Liver (tissue), 9 donors: ENCODE results near the gene TTC38. TPM values are rescaled to one million over a fixed set of nuclear protein-coding genes. Genes with fewer than 3 reads are reported as not detected.

Experiments used
- DNase-seq: peaks from one replicate; pipeline ENCODE4 v3.0.0-alpha.2; 2017; ENCODE audit warnings: low spot score
- H3K27ac ChIP-seq, 2 donors: one replicate each; pipeline ENCODE4 v1.7.0; 2013; ENCODE audit warnings: inconsistent platforms in 2 of 2, low read length in 2 of 2, control low read depth in 1 of 2, low read depth in 1 of 2, mild to moderate bottlenecking in 1 of 2
- H3K27me3 ChIP-seq, 4 donors: one replicate each; pipeline versions ENCODE4 v1.6.1 to v1.7.0; 2013; ENCODE audit warnings: low read length in 3 of 4, inconsistent platforms in 1 of 4, mild to moderate bottlenecking in 1 of 4, moderate library complexity in 1 of 4; ENCODE audit not compliant: control insufficient read depth in 4 of 4, insufficient read depth in 4 of 4
- H3K36me3 ChIP-seq, 4 donors: one replicate each; pipeline versions ENCODE4 v1.6.1 to v1.7.0; 2013; ENCODE audit warnings: low read length in 3 of 4, mild to moderate bottlenecking in 3 of 4, low read depth in 1 of 4, moderate library complexity in 1 of 4; ENCODE audit not compliant: control insufficient read depth in 4 of 4, insufficient read depth in 3 of 4
- H3K4me1 ChIP-seq, 4 donors: one replicate each; pipeline versions ENCODE4 v1.6.1 to v1.7.0; 2013; ENCODE audit warnings: low read length in 3 of 4, mild to moderate bottlenecking in 3 of 4, moderate library complexity in 1 of 4; ENCODE audit not compliant: control insufficient read depth in 4 of 4, insufficient read depth in 4 of 4
- H3K4me3 ChIP-seq, 3 donors: one replicate each; pipeline versions ENCODE4 v1.6.1 to v1.7.0; 2013; ENCODE audit warnings: low read length in 3 of 3, control low read depth in 1 of 3, low read depth in 1 of 3, mild to moderate bottlenecking in 1 of 3
- H3K9ac ChIP-seq, 2 donors: one replicate each; pipeline ENCODE4 v1.7.0; 2013; ENCODE audit warnings: low read length in 2 of 2, mild to moderate bottlenecking in 2 of 2, moderate library complexity in 2 of 2, control low read depth in 1 of 2, low read depth in 1 of 2
- H3K9me3 ChIP-seq, 4 donors: one replicate each; pipeline versions ENCODE4 v1.6.1 to v1.7.0; 2013; ENCODE audit warnings: low read length in 3 of 4; ENCODE audit not compliant: control insufficient read depth in 4 of 4
- ATF3 ChIP-seq: IDR thresholded peaks from 2 replicates; pipeline ENCODE4 v1.6.1; 2016; ENCODE audit warnings: antibody characterized with exemption
- CTCF ChIP-seq: fragments of 150-350 bp; IDR thresholded peaks from 2 replicates; pipeline ENCODE4 v1.5.1; 2017; ENCODE audit warnings: improper control_type of control experiment, low read depth, low read length; ENCODE audit not compliant: missing input control
- EGR1 ChIP-seq, 2 donors: IDR thresholded peaks; 2 replicates each; pipeline ENCODE4 v1.6.1; 2016 to 2018; ENCODE audit warnings: antibody characterized with exemption in 2 of 2, low read depth in 2 of 2
- FOXA1 ChIP-seq: IDR thresholded peaks from 2 replicates; pipeline ENCODE4 v1.6.1; 2016; ENCODE audit warnings: antibody characterized with exemption
- FOXA2 ChIP-seq: IDR thresholded peaks from 2 replicates; pipeline ENCODE4 v1.6.1; 2016; ENCODE audit warnings: antibody characterized with exemption
- GABPA ChIP-seq, 2 donors: IDR thresholded peaks in 1 of 2; conservative IDR thresholded peaks in 1 of 2; 2 replicates each; pipeline ENCODE4 v1.6.1; 2016; ENCODE audit warnings: antibody characterized with exemption in 2 of 2, mild to moderate bottlenecking in 1 of 2, moderate library complexity in 1 of 2
- HNF4A ChIP-seq, 2 donors: conservative IDR thresholded peaks; 2 replicates each; pipeline ENCODE4 v1.6.1; 2016; ENCODE audit warnings: antibody characterized with exemption in 2 of 2, mild to moderate bottlenecking in 2 of 2
- HNF4G ChIP-seq: IDR thresholded peaks from 2 replicates; pipeline ENCODE4 v1.6.1; 2016; ENCODE audit warnings: antibody characterized with exemption
- JUND ChIP-seq, 2 donors: IDR thresholded peaks; 2 replicates each; pipeline ENCODE4 v1.6.1; 2016; ENCODE audit warnings: antibody characterized with exemption in 2 of 2
- MAX ChIP-seq: IDR thresholded peaks from 2 replicates; pipeline ENCODE4 v1.6.1; 2016; ENCODE audit warnings: antibody characterized with exemption
- NR2F2 ChIP-seq: IDR thresholded peaks from 2 replicates; pipeline ENCODE4 v1.6.1; 2016; ENCODE audit warnings: antibody characterized with exemption
- RAD21 ChIP-seq, 2 donors: IDR thresholded peaks; 2 replicates each; pipeline ENCODE4 v1.6.1; 2016; ENCODE audit warnings: antibody characterized with exemption in 2 of 2, mild to moderate bottlenecking in 2 of 2
- REST ChIP-seq: IDR thresholded peaks from 2 replicates; pipeline ENCODE4 v1.6.1; 2016; ENCODE audit warnings: antibody characterized with exemption, mild to moderate bottlenecking
- RXRA ChIP-seq, 2 donors: IDR thresholded peaks; 2 replicates each; pipeline ENCODE4 v1.6.1; 2017 to 2018; ENCODE audit warnings: antibody characterized with exemption in 2 of 2, mild to moderate bottlenecking in 1 of 2
- SP1 ChIP-seq: IDR thresholded peaks from 2 replicates; pipeline ENCODE4 v1.6.1; 2018; ENCODE audit warnings: antibody characterized with exemption, mild to moderate bottlenecking
- TAF1 ChIP-seq: conservative IDR thresholded peaks from 2 replicates; pipeline ENCODE4 v1.6.1; 2016; ENCODE audit warnings: antibody characterized with exemption, mild to moderate bottlenecking
- YY1 ChIP-seq: IDR thresholded peaks from 2 replicates; pipeline ENCODE4 v1.6.1; 2016; ENCODE audit warnings: antibody characterized with exemption, mild to moderate bottlenecking
- ZBTB33 ChIP-seq: IDR thresholded peaks from 2 replicates; pipeline ENCODE4 v1.6.1; 2016; ENCODE audit warnings: antibody characterized with exemption
- WGBS: extraction: QIAGEN DNeasy Blood & Tissue Kit; methylation state at CpG from one replicate; pipeline ENCODE4 v1.1.7; 2013; 5-methylcytosine and 5-hydroxymethylcytosine counted together
- polyA plus RNA-seq, 2 donors: library from polyadenylated mRNA; stranded (reverse) in 1 of 2; unstranded in 1 of 2; fragments of 200-250 nt in 1 of 2; fragments of >200 nt in 1 of 2; fragmentation: Nextera tagmentation in 1 of 2; extraction: Ambion mirVana in 1 of 2; gene quantifications; one replicate each; pipeline versions ENCODE4 v1.2.1 to v1.2.3, GENCODE V29; 2013 to 2015
- total RNA-seq, 2 donors: library from RNA; depleted of rRNA; stranded (reverse); fragments of >200 nt; gene quantifications; one replicate each; pipeline ENCODE4 v1.2.3, GENCODE V29; 2014
- donor health status: healthy.
- donor health status: healthy.
- donor health status: healthy.
- donor health status: healthy.
- donor health status: healthy.

Gene TTC38
- total and polyA plus RNA-seq, 4 donors, result 63.9 to 389 (median 128) TPM

GRCh38 chr22:46335201-46336118 lies 67.7 kb downstream of the TTC38 start, which contains the start of gene TRMU:
TSS of gene TRMU (plus strand) at chr22:46335714. CDS start at chr22:46335765, 51 bp downstream.
- 2% methylated on average over 93 of the region's 93 CpGs for WGBS

More at GRCh38 chr22:46335201-46336118, 67.7 kb downstream of the TTC38 start, which contains the start of gene TRMU:
- Histone ChIP-seq H3K9ac (peak within 1 kb of the TSS; percentile 10 to 87), H3K27me3 (no peaks in the 10 kb centered on the region), H3K9me3 (no peaks in the 10 kb centered on the region), H3K4me3 (peak within 1 kb of the TSS; percentile 68 to 93 (median 89)), H3K36me3 (peaks cover 0 to 17% (median 15%) of the 10 kb centered on the region in 4 donors), H3K4me1 (peaks cover 0 to 20% (median 10%) of the 10 kb centered on the region in 4 donors), H3K27ac (peak within 1 kb of the TSS; percentile 74 to 87)
- peak; percentile 85 for DNase-seq
- no peak for TF ChIP-seq FOXA1
- no peak for TF ChIP-seq SP1
- TF ChIP-seq YY1, result peak; percentile 49
- no peak for TF ChIP-seq RXRA (IDR thresholded peaks at IDR 0.05)
- TF ChIP-seq ZBTB33, result no peak
- TF ChIP-seq CTCF, result no peak
- TF ChIP-seq FOXA2, result no peak
- peak; percentile 19 for TF ChIP-seq TAF1
- no peak for TF ChIP-seq NR2F2
- no peak for TF ChIP-seq HNF4G
- no peak for TF ChIP-seq RAD21 (IDR thresholded peaks at IDR 0.05)
- TF ChIP-seq EGR1 (IDR thresholded peaks at IDR 0.05; ENCODE audit: low read depth in 2 of 2), result no peak
- no peak for TF ChIP-seq JUND (IDR thresholded peaks at IDR 0.05)
- TF ChIP-seq ATF3, result no peak
- no peak for TF ChIP-seq HNF4A (conservative IDR thresholded peaks at IDR 0.05)
- no peak for TF ChIP-seq MAX
- peak; percentile 74 to 94 for TF ChIP-seq GABPA (IDR thresholded peaks at IDR 0.05 in 1 of 2, conservative IDR thresholded peaks at IDR 0.05 in 1 of 2)
- peak; percentile 35 for TF ChIP-seq REST
